OCI-LY1 (cell line): Measurements from ENCODE around the gene TP53BP2.

Experiments used
- CTCF ChIP-seq: fragments of 200-600 bp; sonication (generic), shearing (Covaris generic); IDR thresholded peaks from 2 replicates; pipeline ENCODE4 v1.5.1; 2017; ENCODE audit warnings: mild to moderate bottlenecking, antibody characterized with exemption, low read length, moderate library complexity, mixed read lengths
- EZH2 ChIP-seq: fragments of 200-600 bp; sonication (generic), shearing (Covaris generic); IDR thresholded peaks from 2 replicates; pipeline ENCODE4 v1.8.0; 2017; ENCODE audit warnings: borderline replicate concordance, mixed run types, mild to moderate bottlenecking, antibody characterized with exemption, low read length, moderate library complexity, mixed read lengths

- no peak for TF ChIP-seq CTCF
- TF ChIP-seq EZH2: no peak
These were observed 79.9 kb downstream of the TP53BP2 start for GRCh38 chr1:223765719-223766340.
